Loucy (cell line): ENCODE results near the gene USP17L24.
"Not testable (repeated sequence)": the region's sequence is repeated elsewhere in the genome, so short reads cannot be mapped to it uniquely, and the experiment has no call there.

ENCODE experiments used
- CTCF ChIP-seq: fragments of 200-600 bp; sonication (generic); conservative IDR thresholded peaks from 2 replicates; pipeline ENCODE4 v1.5.1; 2014; ENCODE audit warnings: mild to moderate bottlenecking, antibody characterized with exemption, low read length
- EZH2phosphoT487 ChIP-seq: fragments of 200-600 bp; IDR thresholded peaks from 2 replicates; pipeline ENCODE4 v1.6.1; 2018; ENCODE audit warnings: antibody characterized with exemption, mild to moderate bottlenecking, moderate library complexity, borderline replicate concordance

GRCh38 chr4:9343848-9344247, 18.9 kb downstream of the USP17L24 start, which contains the start of gene USP17L27:
- not testable (repeated sequence) for TF ChIP-seq CTCF, EZH2phosphoT487
